ENCODE data around the gene BCAM.
"Not testable (repeated sequence)": the region's sequence is repeated elsewhere in the genome, so short reads cannot be mapped to it uniquely, and the experiment has no call there.

Gene BCAM

GRCh38 chr19:44819246-44819832 lies 10.4 kb downstream of the BCAM start:
- no peak for DNase-seq

GRCh38 chr19:44820648-44821609 lies 12.0 kb downstream of the BCAM start:
- DNase-seq: no peak

GRCh38 chr19:44822177-44822576 lies 13.3 kb downstream of the BCAM start:
- DNase-seq: no peak

- DNase-seq: no peak
Measured at GRCh38 chr19:44822670-44823372, 13.9 kb downstream of the BCAM start.

- no peak for DNase-seq
Measured at GRCh38 chr19:44823373-44823698, 14.4 kb downstream of the BCAM start.

GRCh38 chr19:44824761-44825160 lies 15.9 kb downstream of the BCAM start:
- no peak for DNase-seq

- not testable (repeated sequence) for DNase-seq
Measured at GRCh38 chr19:44832875-44833274, 24.0 kb downstream of the BCAM start.

GRCh38 chr19:44834399-44834798 lies 25.5 kb downstream of the BCAM start:
- not testable (repeated sequence) for DNase-seq

GRCh38 chr19:44839276-44839675 lies 30.4 kb downstream of the BCAM start:
- DNase-seq: no peak

GRCh38 chr19:44840811-44841210 lies 31.9 kb downstream of the BCAM start:
- no peak for DNase-seq

- no peak for DNase-seq
Measured at GRCh38 chr19:44841231-44841630, 32.3 kb downstream of the BCAM start.

- no peak for DNase-seq
Measured at GRCh38 chr19:44845286-44845611, 36.3 kb downstream of the BCAM start.

GRCh38 chr19:44845612-44846454 lies 36.9 kb downstream of the BCAM start, which contains the start of gene NECTIN2:
NECTIN2 (plus strand) TSS chr19:44846297; CDS start chr19:44846526, 229 bp downstream.
- peak; percentile 46 for DNase-seq

- no peak for DNase-seq
Measured at GRCh38 chr19:44846455-44847143, 37.7 kb downstream of the BCAM start.

GRCh38 chr19:44847144-44848035 lies 38.5 kb downstream of the BCAM start:
- DNase-seq: no peak

- no peak for DNase-seq
Measured at GRCh38 chr19:44848036-44848811, 39.3 kb downstream of the BCAM start.

- no peak for DNase-seq
Measured at GRCh38 chr19:44848812-44849447, 40.0 kb downstream of the BCAM start.

GRCh38 chr19:44850641-44851109 lies 41.8 kb downstream of the BCAM start:
- no peak for DNase-seq

- DNase-seq: no peak
Measured at GRCh38 chr19:44851427-44851826, 42.5 kb downstream of the BCAM start.

- no peak for DNase-seq
Measured at GRCh38 chr19:44855606-44856005, 46.7 kb downstream of the BCAM start.
